Stimulated activated naive CD8-positive, alpha-beta T cell treated with anti-CD3 and anti-CD28 coated beads, Interleukin-15, Interleukin-2, amounts not matched to agents 100 U/mL and 50 U/mL, for 24 hours (primary cell): ENCODE measurements around the gene CHTF8.
A peak's percentile ranks its signal among the peaks of the same experiment; 100 is the strongest.

Source experiments
- ATAC-seq: fragments of 150-1000 bp; cut with Tn5 transposase; one replicate; pipeline ENCODE4 v1.10.0; 2021
- DNase-seq: peaks from one replicate; pipeline ENCODE4 v3.0.0; 2021

Gene CHTF8

GRCh38 chr16:69112285-69113129 is 19.9 kb downstream of the CHTF8 start:
- DNase-seq (peak; percentile 75), ATAC-seq (peak; percentile 82)

- no peak for DNase-seq
These were observed 20.5 kb downstream of the CHTF8 start for GRCh38 chr16:69111876-69112230.

GRCh38 chr16:69111216-69111875 is 21.0 kb downstream of the CHTF8 start:
- DNase-seq (no peak), ATAC-seq (no peak)

More at GRCh38 chr16:69111876-69112230, 20.5 kb downstream of the CHTF8 start:
- ATAC-seq: no peak

- no peak for ATAC-seq
- DNase-seq: no peak
These were observed 22.0 kb downstream of the CHTF8 start for GRCh38 chr16:69110406-69110805.

GRCh38 chr16:69109486-69110270 is 22.7 kb downstream of the CHTF8 start:
- no peak for DNase-seq
- ATAC-seq: no peak

GRCh38 chr16:69108905-69109252 is 23.5 kb downstream of the CHTF8 start:
- no peak for ATAC-seq
- no peak for DNase-seq

GRCh38 chr16:69108064-69108904 is 24.1 kb downstream of the CHTF8 start:
- DNase-seq (no peak), ATAC-seq (no peak)

- DNase-seq: no peak
- ATAC-seq: no peak
These were observed 24.9 kb downstream of the CHTF8 start for GRCh38 chr16:69107316-69107962.

GRCh38 chr16:69106491-69107315 is 25.7 kb downstream of the CHTF8 start:
- DNase-seq: no peak
- no peak for ATAC-seq

GRCh38 chr16:69105501-69106361 is 26.7 kb downstream of the CHTF8 start, which contains the start of gene HAS3:
HAS3 (plus strand) TSS chr16:69105653; CDS start chr16:69109396, 3,743 bp downstream.
- peak; percentile 55 for DNase-seq
- ATAC-seq: peak; percentile 69

GRCh38 chr16:69100071-69100691 is 32.2 kb downstream of the CHTF8 start:
- ATAC-seq: no peak
- no peak for DNase-seq

- ATAC-seq (no peak), DNase-seq (no peak)
These were observed 37.2 kb downstream of the CHTF8 start for GRCh38 chr16:69095193-69095592.

GRCh38 chr16:69094501-69094900 is 37.9 kb downstream of the CHTF8 start:
- ATAC-seq (no peak), DNase-seq (no peak)

GRCh38 chr16:69093974-69094373 is 38.4 kb downstream of the CHTF8 start:
- ATAC-seq (no peak), DNase-seq (no peak)

- ATAC-seq: peak; percentile 80
These were observed 43.1 kb downstream of the CHTF8 start for GRCh38 chr16:69089091-69089910.

GRCh38 chr16:69088684-69089083 is 43.7 kb downstream of the CHTF8 start:
- ATAC-seq (no peak), DNase-seq (no peak)

More at GRCh38 chr16:69089091-69089910, 43.1 kb downstream of the CHTF8 start:
- DNase-seq: peak; percentile 21

GRCh38 chr16:69087161-69087581 is 45.2 kb downstream of the CHTF8 start:
- DNase-seq (no peak), ATAC-seq (no peak)
